ENCODE data around the gene PLBD2.

Gene PLBD2, protein sequence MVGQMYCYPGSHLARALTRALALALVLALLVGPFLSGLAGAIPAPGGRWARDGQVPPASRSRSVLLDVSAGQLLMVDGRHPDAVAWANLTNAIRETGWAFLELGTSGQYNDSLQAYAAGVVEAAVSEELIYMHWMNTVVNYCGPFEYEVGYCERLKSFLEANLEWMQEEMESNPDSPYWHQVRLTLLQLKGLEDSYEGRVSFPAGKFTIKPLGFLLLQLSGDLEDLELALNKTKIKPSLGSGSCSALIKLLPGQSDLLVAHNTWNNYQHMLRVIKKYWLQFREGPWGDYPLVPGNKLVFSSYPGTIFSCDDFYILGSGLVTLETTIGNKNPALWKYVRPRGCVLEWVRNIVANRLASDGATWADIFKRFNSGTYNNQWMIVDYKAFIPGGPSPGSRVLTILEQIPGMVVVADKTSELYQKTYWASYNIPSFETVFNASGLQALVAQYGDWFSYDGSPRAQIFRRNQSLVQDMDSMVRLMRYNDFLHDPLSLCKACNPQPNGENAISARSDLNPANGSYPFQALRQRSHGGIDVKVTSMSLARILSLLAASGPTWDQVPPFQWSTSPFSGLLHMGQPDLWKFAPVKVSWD

DNA sequence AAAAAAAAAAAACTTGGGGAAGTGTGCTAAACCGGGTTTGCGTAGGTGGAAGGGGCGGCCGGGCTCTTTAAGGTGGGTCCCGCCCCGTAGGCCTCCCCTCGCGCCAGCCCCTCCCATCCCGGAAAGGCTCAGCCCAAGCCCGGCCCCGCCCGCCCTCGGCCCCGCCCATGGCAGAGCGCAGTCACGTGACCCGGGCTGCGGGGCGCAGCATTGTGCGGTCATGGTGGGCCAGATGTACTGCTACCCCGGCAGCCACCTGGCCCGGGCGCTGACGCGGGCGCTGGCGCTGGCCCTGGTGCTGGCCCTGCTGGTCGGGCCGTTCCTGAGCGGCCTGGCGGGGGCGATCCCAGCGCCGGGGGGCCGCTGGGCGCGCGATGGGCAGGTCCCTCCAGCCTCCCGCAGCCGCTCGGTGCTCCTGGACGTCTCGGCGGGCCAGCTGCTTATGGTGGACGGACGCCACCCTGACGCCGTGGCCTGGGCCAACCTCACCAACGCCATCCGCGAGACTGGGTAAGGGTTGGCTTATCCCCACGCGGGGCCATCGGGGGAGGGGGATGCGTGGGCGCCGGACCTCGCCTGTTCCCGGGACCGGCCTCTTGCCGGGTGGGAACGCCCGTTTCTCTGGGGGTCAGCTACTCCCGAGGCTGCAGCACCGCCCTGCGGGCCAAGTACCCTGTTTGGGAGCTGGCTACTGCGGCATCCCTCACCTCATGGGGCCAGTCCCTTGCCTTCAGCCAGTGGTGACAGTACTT is at the start of gene PLBD2:
Gene PLBD2, plus strand, starts transcription at position 207 of the 752 bp plus-strand sequence. Its CDS starts 14 bp downstream, at position 221.
- peak; percentile 87 for DNase-seq (ENCODE audit: low read depth)

GRCh38 chr12:113310489-113310888 is 47.9 kb upstream of the PLBD2 start:
- no peak for DNase-seq (ENCODE audit: low read depth)

DNA sequence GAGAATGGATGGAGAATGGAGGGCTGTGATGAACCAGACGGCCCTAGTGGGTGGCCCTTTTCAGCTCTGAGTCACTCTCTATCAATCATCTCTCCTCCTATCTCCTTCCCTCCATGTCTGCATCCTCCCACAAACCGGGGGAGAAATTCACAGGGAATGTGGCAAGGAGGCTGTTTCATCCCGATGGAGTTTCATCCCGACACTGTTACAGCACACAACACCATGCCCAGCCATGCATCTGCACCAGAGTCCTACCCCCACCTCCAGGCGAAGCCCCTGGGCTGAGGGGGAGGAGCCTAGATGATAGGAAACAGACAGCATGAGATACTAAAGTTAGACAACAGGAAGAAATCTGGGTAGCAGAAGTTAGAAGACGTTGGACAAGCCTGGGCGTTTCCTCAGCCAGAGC is 44.3 kb upstream of the PLBD2 start:
- no peak for DNase-seq (ENCODE audit: low read depth)

- DNase-seq (ENCODE audit: low read depth) = no peak
Measured at GRCh38 chr12:113315358-113315757, 43.0 kb upstream of the PLBD2 start.

DNA sequence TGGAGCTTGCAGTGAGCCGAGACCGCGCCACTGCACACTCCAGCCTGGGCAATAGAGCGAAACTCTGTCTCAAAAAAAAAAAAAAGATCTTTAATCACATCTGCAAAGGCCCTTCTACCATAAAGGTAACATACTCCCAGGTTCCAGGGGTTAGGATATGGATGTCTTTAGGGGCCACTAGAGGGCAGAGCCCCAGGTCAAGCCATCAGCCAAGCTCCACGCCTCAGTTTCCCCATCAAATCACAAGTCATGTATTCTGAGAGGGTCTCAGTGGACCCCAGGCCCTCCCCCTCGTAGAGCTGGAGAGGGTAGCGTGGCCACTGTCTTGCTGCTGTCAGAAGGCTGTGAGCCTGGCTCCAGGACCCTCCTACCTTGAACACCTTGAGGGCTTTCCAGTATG is 42.2 kb upstream of the PLBD2 start:
- DNase-seq (ENCODE audit: low read depth) = no peak

DNA sequence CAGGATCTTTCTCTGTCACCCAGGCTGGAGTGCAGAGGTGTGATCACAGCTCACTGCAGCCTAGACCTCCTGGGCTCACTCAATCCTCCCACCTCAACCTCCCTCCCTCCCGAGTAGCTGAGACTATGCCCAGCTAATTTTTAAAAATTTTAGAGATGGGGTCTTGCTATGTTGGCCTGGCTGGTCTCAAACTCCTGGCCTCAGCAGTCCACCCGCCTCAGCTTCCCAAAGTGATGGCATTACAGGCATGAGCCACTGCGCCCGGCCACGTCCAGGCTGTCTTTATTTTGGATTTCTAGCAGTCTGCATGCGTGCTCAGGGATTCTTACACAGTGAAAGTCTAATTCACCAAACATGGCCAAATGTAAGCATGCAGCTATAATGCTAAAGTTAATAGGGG is 41.3 kb upstream of the PLBD2 start:
- DNase-seq (ENCODE audit: low read depth) = no peak

DNA sequence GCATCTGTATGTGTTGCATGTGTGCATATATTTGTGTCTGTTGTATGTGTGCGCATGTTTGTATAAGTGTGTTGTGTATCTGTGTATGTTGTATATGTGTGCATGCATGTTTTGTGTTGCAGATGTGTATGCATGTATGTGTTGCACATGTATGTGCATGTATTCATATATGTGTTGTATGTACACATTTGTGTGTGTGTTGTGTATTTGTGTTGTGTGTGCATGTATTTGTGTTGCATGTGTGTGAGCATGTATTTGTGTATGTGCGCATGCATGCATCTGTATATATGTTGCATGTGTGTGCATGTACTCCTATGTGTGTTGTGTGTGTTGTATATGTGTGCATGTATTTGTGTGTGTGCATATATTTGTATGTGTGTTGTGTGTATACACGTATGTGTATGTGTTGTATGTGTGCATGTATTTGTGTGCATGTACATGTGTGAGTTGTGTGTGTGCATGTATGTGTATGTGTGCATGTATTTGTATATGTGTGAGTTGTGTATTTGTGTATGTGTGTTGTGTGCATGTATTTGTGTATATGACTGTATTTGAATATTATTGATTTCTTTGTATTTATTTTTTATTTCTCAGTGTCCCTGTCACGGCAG is 40.2 kb upstream of the PLBD2 start:
- DNase-seq (ENCODE audit: low read depth) = no peak

DNA sequence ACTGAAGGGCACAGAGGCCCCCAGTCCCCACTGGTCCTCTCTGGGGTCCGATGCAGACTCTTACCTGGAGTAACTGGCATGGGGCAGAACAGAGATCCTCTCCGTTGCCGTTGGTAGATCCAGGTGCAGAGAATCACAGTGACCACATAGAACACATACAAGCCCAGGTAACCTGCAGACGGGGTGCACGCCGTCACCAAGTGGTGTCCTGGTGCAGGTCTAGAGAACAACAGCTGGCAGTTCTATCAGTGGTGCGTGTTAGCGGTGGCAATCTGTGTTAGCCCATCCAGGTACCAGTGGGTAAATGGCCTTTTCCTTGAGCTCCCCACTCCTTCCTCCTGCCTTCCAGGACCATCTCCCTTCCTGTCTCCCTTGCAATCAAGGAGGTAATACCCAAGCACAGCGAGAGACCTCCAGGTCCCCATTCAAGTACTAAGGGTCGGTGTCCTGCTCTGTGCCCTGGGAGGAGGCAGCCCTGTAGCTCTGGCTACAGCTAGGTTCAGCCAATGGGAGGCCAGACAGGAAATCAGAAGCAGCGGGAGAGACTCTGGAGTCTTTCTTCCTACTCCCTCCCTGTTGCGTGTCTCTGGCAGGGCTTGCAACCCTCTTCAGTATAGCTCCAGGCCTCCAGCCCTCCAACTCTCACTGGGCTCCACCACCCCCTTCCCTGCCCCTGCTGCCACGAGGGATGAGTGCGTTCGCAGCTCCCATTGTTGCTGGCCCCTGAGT is 39.3 kb upstream of the PLBD2 start:
- DNase-seq (ENCODE audit: low read depth) = no peak

DNA sequence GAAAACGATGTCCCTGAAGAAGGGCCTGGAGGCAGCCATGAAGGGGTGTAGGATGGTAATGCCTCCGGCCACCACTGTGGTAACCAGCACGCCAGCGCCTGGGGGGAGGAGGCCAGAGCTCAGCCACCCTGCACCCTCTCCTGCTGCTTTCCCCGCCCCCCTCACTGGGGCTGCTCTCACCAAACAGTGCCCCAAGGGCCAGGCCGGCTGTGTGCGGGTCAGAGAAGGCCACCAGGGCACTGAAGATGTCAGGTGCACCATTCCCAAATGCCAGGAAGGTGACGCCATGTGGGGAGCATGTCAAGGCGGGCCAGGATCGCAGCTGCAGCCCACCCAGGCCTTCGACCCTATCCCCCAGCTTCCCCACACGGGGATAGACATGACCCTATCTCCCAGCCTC is 38.0 kb upstream of the PLBD2 start:
- DNase-seq (ENCODE audit: low read depth) = no peak

DNA sequence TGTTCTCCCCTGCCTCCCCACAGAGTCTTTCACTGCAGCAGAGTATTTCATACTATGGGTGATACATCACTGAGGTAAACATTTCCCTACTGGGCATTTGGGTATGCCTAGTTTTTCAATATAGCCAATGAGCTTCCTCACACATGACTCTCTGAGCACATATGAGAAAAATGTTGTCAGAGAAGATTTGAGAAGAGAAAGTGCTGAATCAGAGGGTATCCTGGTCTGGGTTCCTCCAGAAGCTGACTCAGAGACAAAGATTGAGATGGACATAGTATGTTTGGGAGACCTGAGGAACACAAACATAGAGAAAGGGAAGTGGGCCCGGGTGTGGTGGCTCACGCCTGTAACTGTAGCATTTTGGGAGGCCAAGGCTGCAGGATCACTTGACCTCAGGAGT is 36.0 kb upstream of the PLBD2 start:
- no peak for DNase-seq (ENCODE audit: low read depth)

DNA sequence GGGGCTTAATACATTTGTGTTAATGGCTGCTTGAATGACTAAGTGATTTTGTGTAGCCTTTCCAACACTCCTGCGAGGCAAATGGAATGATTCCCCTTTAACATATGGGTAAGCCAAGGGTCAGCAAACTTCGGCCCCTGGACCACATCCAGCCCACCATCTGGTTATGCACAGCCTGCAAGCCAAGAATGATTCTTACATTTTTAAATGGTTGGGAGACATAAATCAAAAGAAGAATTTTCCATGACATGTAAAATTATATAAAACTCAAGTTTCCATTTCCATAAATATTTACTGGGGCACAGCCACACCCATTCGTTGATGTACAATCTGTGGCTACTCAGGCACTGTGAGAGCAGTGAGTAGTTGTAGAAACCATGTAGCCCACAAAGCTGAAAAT is 32.5 kb upstream of the PLBD2 start:
- DNase-seq (ENCODE audit: low read depth) = peak; percentile 85

DNA sequence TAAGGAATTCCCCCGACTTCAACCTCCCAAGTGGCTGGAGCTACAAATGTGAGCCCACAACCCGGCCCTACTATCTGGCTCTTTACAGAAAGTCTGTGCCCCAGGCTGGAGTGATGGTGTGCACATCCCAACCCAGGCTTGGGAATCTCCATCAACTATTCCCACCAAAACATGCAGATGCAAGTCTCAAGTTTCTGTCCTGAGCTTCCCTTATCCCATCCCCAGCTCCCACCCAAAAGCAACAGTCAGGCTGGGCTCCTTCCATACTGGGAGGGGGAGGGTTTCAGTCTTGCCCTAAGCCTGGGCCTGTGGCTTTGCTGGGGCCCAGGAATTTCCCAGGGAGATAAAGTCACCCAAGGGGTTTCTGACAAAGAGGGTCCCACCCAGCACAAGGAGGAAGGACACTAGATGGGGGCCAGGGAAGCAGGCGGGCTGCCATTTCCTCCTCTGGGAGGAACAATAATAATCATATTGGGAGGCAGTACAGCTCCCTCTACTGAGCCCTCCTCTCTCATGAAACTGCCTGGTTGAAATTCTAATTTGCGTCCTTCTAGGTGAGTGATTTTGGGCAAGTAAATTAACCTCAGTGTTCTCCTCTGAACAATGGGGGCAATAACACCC is 31.5 kb upstream of the PLBD2 start:
- no peak for DNase-seq (ENCODE audit: low read depth)

DNA sequence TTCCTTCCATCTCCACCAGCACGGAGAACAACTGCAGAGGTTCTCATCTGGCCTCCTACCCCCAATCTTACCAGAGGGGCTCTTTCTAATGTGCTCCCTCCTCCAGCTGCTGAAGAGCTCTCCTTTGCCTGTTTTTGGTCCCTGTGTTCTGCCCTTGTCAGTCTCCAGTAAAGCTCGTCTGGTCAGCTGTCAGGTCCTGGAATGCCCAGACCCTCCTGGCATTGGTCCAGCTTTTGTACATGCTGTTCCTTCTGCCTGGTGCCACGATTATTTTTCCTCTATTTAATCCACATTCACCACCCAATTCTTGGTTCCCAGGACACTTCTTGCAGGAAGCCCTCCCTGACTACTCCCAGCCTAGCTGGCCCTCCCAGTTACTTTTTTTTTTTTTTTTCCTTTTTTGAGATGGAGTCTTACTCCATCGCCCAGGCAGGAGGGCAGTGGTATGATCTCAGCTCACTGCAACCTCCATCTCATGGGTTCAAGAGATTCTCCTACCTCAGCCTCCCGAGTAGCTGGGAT is 30.0 kb upstream of the PLBD2 start:
- no peak for DNase-seq (ENCODE audit: low read depth)

DNA sequence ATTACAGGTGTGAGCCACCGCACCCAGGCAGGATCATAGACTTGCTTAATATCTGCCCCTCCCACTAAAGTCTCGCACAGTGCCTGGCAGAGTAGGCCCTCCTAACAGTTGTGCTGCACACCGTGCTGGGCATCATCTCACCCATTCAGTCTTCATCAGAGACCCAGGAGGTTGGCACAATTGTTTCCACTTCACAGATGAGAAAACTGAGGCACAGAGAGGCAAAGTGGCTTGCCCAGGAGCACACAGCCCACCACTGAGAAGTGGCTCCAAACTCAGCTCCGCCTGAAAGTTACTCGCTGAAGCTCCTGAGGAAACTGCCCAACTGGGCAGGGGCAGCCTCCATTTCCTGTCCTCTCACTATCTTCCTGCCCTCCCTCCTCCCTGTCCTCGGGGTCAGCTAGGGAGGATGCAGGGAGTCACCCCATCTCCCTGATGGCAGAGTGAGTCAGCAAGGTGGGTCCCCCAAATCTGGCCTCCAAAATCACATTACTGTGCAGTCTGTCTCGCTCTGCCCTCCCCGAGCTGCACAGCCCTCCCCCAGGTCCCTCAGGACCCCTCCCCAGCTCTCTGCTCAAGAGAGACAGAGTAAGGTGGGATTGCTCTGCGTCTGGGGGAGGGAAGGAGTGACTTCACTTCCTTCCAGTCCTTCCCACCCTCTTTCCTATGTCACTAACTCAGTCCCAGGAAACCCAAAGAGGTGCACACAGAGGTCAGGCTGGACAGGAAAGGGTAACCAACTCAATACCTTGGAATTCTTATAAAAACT is 29.2 kb upstream of the PLBD2 start:
- DNase-seq (ENCODE audit: low read depth) = no peak

- no peak for DNase-seq (ENCODE audit: low read depth)
Measured at GRCh38 chr12:113329791-113330417, 28.5 kb upstream of the PLBD2 start.

- no peak for DNase-seq (ENCODE audit: low read depth)
Measured at GRCh38 chr12:113330505-113330904, 27.9 kb upstream of the PLBD2 start.

DNA sequence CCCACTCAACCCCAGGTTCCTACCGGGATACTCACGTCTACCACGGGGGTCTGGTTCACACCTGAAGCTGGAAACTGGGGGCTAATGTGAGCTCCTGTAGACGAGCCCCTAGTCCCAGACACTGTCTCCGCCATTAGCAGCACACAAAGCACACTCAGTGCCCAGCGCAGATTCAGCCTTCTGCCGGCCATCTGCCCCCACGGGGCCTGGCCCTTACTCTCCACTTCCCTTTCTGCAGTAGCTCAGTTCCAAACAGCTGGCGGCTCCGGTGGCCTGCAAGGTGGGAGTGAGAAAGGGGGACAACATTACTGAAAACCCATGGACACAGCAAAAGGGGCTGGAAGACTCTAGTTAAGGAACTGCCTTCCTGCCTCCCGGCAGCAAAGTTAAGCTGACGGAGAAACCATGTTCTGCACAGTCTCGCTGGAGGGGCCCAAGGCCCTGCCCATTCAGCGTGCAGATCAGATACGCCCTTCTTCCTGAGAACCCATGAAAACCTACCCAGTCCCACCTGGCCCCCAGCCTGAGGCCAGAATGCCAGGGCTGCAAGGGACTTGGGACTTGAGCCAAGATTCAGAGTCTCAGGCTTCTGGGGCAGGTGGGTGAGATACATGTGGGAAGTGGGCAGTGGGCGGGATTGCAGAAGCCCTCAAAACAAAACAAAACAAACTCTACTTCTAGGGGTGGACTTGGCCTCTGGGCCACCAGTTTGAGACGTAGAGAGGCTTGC is 25.5 kb upstream of the PLBD2 start:
- no peak for DNase-seq (ENCODE audit: low read depth)

DNA sequence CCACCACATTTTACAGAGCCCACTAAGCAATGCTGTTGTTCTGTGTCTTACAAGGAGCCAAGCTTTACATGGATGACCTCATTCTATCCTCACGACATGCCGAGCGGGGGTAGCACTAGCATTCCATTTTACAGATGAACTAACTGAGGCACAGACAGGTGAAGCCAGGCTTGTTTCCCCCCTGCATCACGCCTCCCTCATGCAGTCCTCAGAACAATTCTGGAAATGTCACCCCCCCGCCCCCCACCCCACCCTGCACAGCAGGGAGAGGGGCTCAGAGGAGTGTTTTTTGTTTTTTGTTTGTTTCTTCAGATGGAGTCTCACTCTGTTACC is 25.0 kb upstream of the PLBD2 start:
- DNase-seq (ENCODE audit: low read depth) = no peak

Measured in fibroblast of the conjunctiva (primary cell).